Upper lobe of right lung (tissue), 1 donor: ENCODE measurements around the gene KCNAB2. TPM values are rescaled to one million over a fixed set of nuclear protein-coding genes. Genes with fewer than 3 reads are reported as not detected.

Experiments
- ATAC-seq: fragments of 200-7000 bp; cut with Tn5 transposase; one replicate; pipeline ENCODE4 v1.9.1; 2020; ENCODE audit warnings: mild to moderate bottlenecking, moderate library complexity
- DNase-seq: peaks from one replicate; pipeline ENCODE4 v3.0.0-alpha.2; 2020
- H3K27ac ChIP-seq: fragments of 200-600 bp; one replicate; pipeline ENCODE4 v1.8.0; 2022
- H3K27me3 ChIP-seq: fragments of 200-600 bp; one replicate; pipeline ENCODE4 v1.8.0; 2022; ENCODE audit warnings: mild to moderate bottlenecking
- H3K36me3 ChIP-seq: fragments of 200-600 bp; one replicate; pipeline ENCODE4 v1.8.0; 2022
- H3K4me1 ChIP-seq: fragments of 200-600 bp; one replicate; pipeline ENCODE4 v1.8.0; 2022
- H3K4me3 ChIP-seq: fragments of 200-600 bp; one replicate; pipeline ENCODE4 v1.8.0; 2022; ENCODE audit warnings: mild to moderate bottlenecking
- H3K9me3 ChIP-seq: fragments of 200-600 bp; one replicate; pipeline ENCODE4 v1.8.0; 2022
- CTCF ChIP-seq: fragments of 200-600 bp; IDR thresholded peaks from one replicate; pipeline ENCODE4 v1.8.0; 2022; ENCODE audit warnings: antibody characterized with exemption
- intact Hi-C: fragments of 100-400 bp; cut with DNase I; formaldehyde crosslinking; loops from one replicate; pipeline ENCODE4 v1.11.0; 2022
- total RNA-seq: library from RNA; stranded (reverse); fragmentation: NEBNext Ultra II Directional; extraction: Animal tissue kit (Norgen Biotek cat#: 25700); gene quantifications from one replicate; pipeline ENCODE4 v1.2.1, GENCODE V29; 2021
- donor health status: DM: no; HTN: yes; CAD: no; lungs with severe emphysema.

KCNAB2 gene
- total RNA-seq, 1 donor from 2014 or later, result 60.4 TPM

GRCh38 chr1:6131561-6131960, 85.9 kb downstream of the KCNAB2 start:
- ATAC-seq (no peak), DNase-seq (no peak)
- Histone ChIP-seq H3K36me3 (no peaks in the 10 kb centered on the region), H3K9me3 (no peaks in the 10 kb centered on the region), H3K27me3 (no peaks in the 10 kb centered on the region), H3K4me3 (no peak overlapping the region), H3K4me1 (peaks cover 5% of the 10 kb centered on the region), H3K27ac (no peak overlapping the region)
- intact Hi-C loops, result no loop called here
- TF ChIP-seq CTCF, result no peak

GRCh38 chr1:6133146-6133895, 87.6 kb downstream of the KCNAB2 start:
- Histone ChIP-seq H3K4me1 (no peaks in the 10 kb centered on the region), H3K27me3 (no peaks in the 10 kb centered on the region), H3K36me3 (no peaks in the 10 kb centered on the region), H3K9me3 (no peaks in the 10 kb centered on the region), H3K27ac (no peak overlapping the region), H3K4me3 (no peak overlapping the region)
- ATAC-seq (no peak), DNase-seq (peak; percentile 40)
- TF ChIP-seq CTCF, result no peak
- intact Hi-C loops, result no loop called here

GRCh38 chr1:6134206-6134605, 88.5 kb downstream of the KCNAB2 start:
- H3K9me3 ChIP-seq, result no peaks in the 10 kb centered on the region
- no peaks in the 10 kb centered on the region for H3K4me1 ChIP-seq
- DNase-seq (peak; percentile 40), ATAC-seq (no peak)
- no peaks in the 10 kb centered on the region for H3K27me3 ChIP-seq
- no peak overlapping the region for H3K27ac ChIP-seq
- intact Hi-C loops, result no loop called here
- H3K36me3 ChIP-seq, result no peaks in the 10 kb centered on the region
- H3K4me3 ChIP-seq, result no peak overlapping the region
- TF ChIP-seq CTCF, result no peak

GRCh38 chr1:6134741-6135510, 89.2 kb downstream of the KCNAB2 start:
- peak; percentile 53 for DNase-seq
- no peaks in the 10 kb centered on the region for H3K36me3 ChIP-seq

More at GRCh38 chr1:6134741-6135510, 89.2 kb downstream of the KCNAB2 start:
- no peak for TF ChIP-seq CTCF
- no peaks in the 10 kb centered on the region for H3K9me3 ChIP-seq
- H3K4me1 ChIP-seq, result no peaks in the 10 kb centered on the region
- intact Hi-C loops, result no loop called here
- ATAC-seq, result no peak
- no peak overlapping the region for H3K4me3 ChIP-seq
- no peak overlapping the region for H3K27ac ChIP-seq
- no peaks in the 10 kb centered on the region for H3K27me3 ChIP-seq
